Caco-2 (cell line): ENCODE measurements around the gene RNLS. TPM values are rescaled to one million over a fixed set of nuclear protein-coding genes. Genes with fewer than 3 reads are reported as not detected.

ENCODE experiments used
- BruUV-seq: library from RNA; stranded (reverse); fragments of 400-500 nt; replicated peaks from 2 replicates; lab custom pipeline; 2021; lab: Mats Ljungman, UMichigan
- CTCF ChIA-PET: fragments of 300-600 bp; sonication (Branson Sonifier 250); formaldehyde crosslinking; loops from one replicate; lab custom pipeline; 2022; ENCODE audit warnings: antibody characterized with exemption; lab: Charles Lee
- POLR2A ChIA-PET: fragments of 300-600 bp; sonication (Branson Sonifier 250); formaldehyde crosslinking; loops from one replicate; lab custom pipeline; 2022; ENCODE audit warnings: antibody characterized with exemption; lab: Charles Lee
- DNase-seq, 2 experiments: peaks; one replicate each; pipeline versions ENCODE4 v3.0.0 to v3.0.0-alpha.2; 2020 to 2022
- H3K27me3 ChIP-seq: replicated peaks from 2 replicates; pipeline ENCODE4 v1.6.0; 2011; ENCODE audit warnings: low read length; ENCODE audit not compliant: control insufficient read depth, insufficient read depth
- H3K36me3 ChIP-seq: 2 replicates; pipeline ENCODE4 v1.5.1; 2011; ENCODE audit warnings: low read length; ENCODE audit not compliant: control insufficient read depth, insufficient read depth
- H3K4me1 ChIP-seq: fragments of 250-450 bp; sonication (Bioruptor Pico); 2 replicates; pipeline ENCODE4 v1.5.1; 2020; ENCODE audit warnings: mild to moderate bottlenecking
- H3K4me3 ChIP-seq: 2 replicates; pipeline ENCODE4 v1.5.1; 2011; ENCODE audit warnings: low read depth, mild to moderate bottlenecking, control low read depth, low read length
- H3K9me3 ChIP-seq: fragments of 250-450 bp; sonication (Bioruptor Pico); 2 replicates; pipeline ENCODE4 v1.5.1; 2020; ENCODE audit warnings: mild to moderate bottlenecking, moderate library complexity
- H3K27ac Mint-ChIP-seq: one replicate; pipeline ENCODE4 v1.8.0; 2022; ENCODE audit warnings: mixed read lengths; ENCODE audit not compliant: unreplicated experiment
- H3K27me3 Mint-ChIP-seq: one replicate; pipeline ENCODE4 v1.8.0; 2022; ENCODE audit warnings: mixed read lengths; ENCODE audit not compliant: insufficient read depth, unreplicated experiment
- H3K36me3 Mint-ChIP-seq: one replicate; pipeline ENCODE4 v1.8.0; 2022; ENCODE audit warnings: mild to moderate bottlenecking, mixed read lengths; ENCODE audit not compliant: insufficient read depth, unreplicated experiment
- H3K4me1 Mint-ChIP-seq: one replicate; pipeline ENCODE4 v1.8.0; 2022; ENCODE audit warnings: low read depth, mixed read lengths; ENCODE audit not compliant: unreplicated experiment
- H3K4me3 Mint-ChIP-seq: one replicate; pipeline ENCODE4 v1.8.0; 2022; ENCODE audit warnings: mild to moderate bottlenecking, moderate library complexity, mixed read lengths; ENCODE audit not compliant: unreplicated experiment
- H3K9me3 Mint-ChIP-seq: one replicate; pipeline ENCODE4 v1.8.0; 2022; ENCODE audit warnings: mixed read lengths; ENCODE audit not compliant: unreplicated experiment
- CTCF ChIP-seq, 2 experiments: fragments of 200-600 bp in 1 of 2; IDR thresholded peaks; 1 replicate in 1 of 2; 2 replicates in 1 of 2; pipeline versions ENCODE4 v1.5.1 to v1.8.0; 2011 to 2022; ENCODE audit warnings: antibody characterized with exemption in 1 of 2, control low read depth in 1 of 2, inconsistent platforms in 1 of 2, low read depth in 1 of 2, low read length in 1 of 2, mild to moderate bottlenecking in 1 of 2, moderate library complexity in 1 of 2; ENCODE audit not compliant: insufficient read depth in 1 of 2, severe bottlenecking in 1 of 2, unreplicated experiment in 1 of 2
- intact Hi-C: fragments of 100-400 bp; cut with micrococcal nuclease; formaldehyde crosslinking; loops from one replicate; pipeline ENCODE4 v1.10.0; 2022; ENCODE audit not compliant: unreplicated experiment
- total RNA-seq: library from RNA; stranded (reverse); gene quantifications from 2 replicates; pipeline ENCODE4 v1.2.3, GENCODE V29; 2022

The RNLS gene
- total RNA-seq, 1 experiment from 2014 or later = 5.7 TPM

- intact Hi-C loops = no loop called here
- Histone ChIP-seq H3K4me3 (no peak overlapping the region), H3K4me1 (no peaks in the 10 kb centered on the region), H3K36me3 (no peaks in the 10 kb centered on the region), H3K27me3 (no peaks in the 10 kb centered on the region), H3K9me3 (no peaks in the 10 kb centered on the region)
- TF ChIP-seq CTCF (IDR thresholded peaks at IDR 0.05; ENCODE audit: insufficient read depth in 1 of 2, low read depth in 1 of 2, low read length in 1 of 2, severe bottlenecking in 1 of 2, unreplicated experiment in 1 of 2) = no peak
- no peak overlapping the region for H3K4me3 Mint-ChIP-seq
- no peaks in the 10 kb centered on the region for H3K36me3 Mint-ChIP-seq
- ChIA-PET CTCF (no interaction called here), POLR2A (no interaction called here)
- H3K27me3 Mint-ChIP-seq = peaks cover 7% of the 10 kb centered on the region
- no peak overlapping the region for H3K27ac Mint-ChIP-seq
- BruUV-seq = no TSS peak
- no peak for DNase-seq
- no peaks in the 10 kb centered on the region for H3K9me3 Mint-ChIP-seq
- no peaks in the 10 kb centered on the region for H3K4me1 Mint-ChIP-seq
Observed at GRCh38 chr10:88507404-88507803, 75.7 kb downstream of the RNLS start.

- no peaks in the 10 kb centered on the region for H3K27me3 ChIP-seq
- no peaks in the 10 kb centered on the region for H3K9me3 Mint-ChIP-seq
- no peaks in the 10 kb centered on the region for H3K36me3 Mint-ChIP-seq
- H3K27me3 Mint-ChIP-seq = peaks cover 7% of the 10 kb centered on the region
- no peak overlapping the region for H3K27ac Mint-ChIP-seq
- no peaks in the 10 kb centered on the region for H3K9me3 ChIP-seq
- no peak overlapping the region for H3K4me3 Mint-ChIP-seq
- H3K4me3 ChIP-seq = no peak overlapping the region
- no peak for DNase-seq
- no peaks in the 10 kb centered on the region for H3K4me1 Mint-ChIP-seq
- no peak for TF ChIP-seq CTCF (IDR thresholded peaks at IDR 0.05; ENCODE audit: insufficient read depth in 1 of 2, low read depth in 1 of 2, low read length in 1 of 2, severe bottlenecking in 1 of 2, unreplicated experiment in 1 of 2)
- POLR2A ChIA-PET = no interaction called here
- CTCF ChIA-PET = no interaction called here
- intact Hi-C loops = no loop called here
- no TSS peak for BruUV-seq
- no peaks in the 10 kb centered on the region for H3K36me3 ChIP-seq
- no peaks in the 10 kb centered on the region for H3K4me1 ChIP-seq
Observed at GRCh38 chr10:88505680-88506215, 77.4 kb downstream of the RNLS start.

- Histone ChIP-seq H3K4me3 (no peak overlapping the region), H3K27me3 (no peaks in the 10 kb centered on the region), H3K36me3 (no peaks in the 10 kb centered on the region), H3K4me1 (no peaks in the 10 kb centered on the region), H3K9me3 (no peaks in the 10 kb centered on the region)
- no peaks in the 10 kb centered on the region for H3K9me3 Mint-ChIP-seq
- no peak overlapping the region for H3K4me3 Mint-ChIP-seq
- POLR2A ChIA-PET = no interaction called here
- H3K27me3 Mint-ChIP-seq = peaks cover 7% of the 10 kb centered on the region
- no peaks in the 10 kb centered on the region for H3K4me1 Mint-ChIP-seq
- no peak for DNase-seq
- H3K27ac Mint-ChIP-seq = no peak overlapping the region
- no peaks in the 10 kb centered on the region for H3K36me3 Mint-ChIP-seq
- no peak for TF ChIP-seq CTCF (IDR thresholded peaks at IDR 0.05; ENCODE audit: insufficient read depth in 1 of 2, low read depth in 1 of 2, low read length in 1 of 2, severe bottlenecking in 1 of 2, unreplicated experiment in 1 of 2)
- intact Hi-C loops = no loop called here
- BruUV-seq = no TSS peak
- CTCF ChIA-PET = no interaction called here
Observed at GRCh38 chr10:88505265-88505664, 77.9 kb downstream of the RNLS start.
